Vagina (tissue), 2 donors: ENCODE results near the gene PPP3CB.

Experiments
- POLR2A ChIP-seq, 2 donors: fragments of 450-650 bp; IDR thresholded peaks; one replicate each; pipeline ENCODE4 v1.6.1; 2017; ENCODE audit warnings: antibody characterized with exemption in 2 of 2, mild to moderate bottlenecking in 2 of 2, moderate library complexity in 2 of 2
- POLR2AphosphoS5 ChIP-seq, 2 donors: sonication (generic); formaldehyde crosslinking; IDR thresholded peaks; one replicate each; pipeline ENCODE4 v1.9.0; 2017; ENCODE audit warnings: antibody characterized with exemption in 2 of 2, mild to moderate bottlenecking in 2 of 2, low read depth in 1 of 2; ENCODE audit not compliant: insufficient read depth in 1 of 2
- TF ChIP-seq, protein P1 (sequence below), 3 experiments: fragments of 450-650 bp in 2 of 3; fragments of 200-600 bp in 1 of 3; sonication (generic) in 1 of 3; IDR thresholded peaks; one replicate each; pipeline ENCODE4 v1.5.1; 2017 to 2019; ENCODE audit warnings: antibody characterized with exemption in 3 of 3, mild to moderate bottlenecking in 2 of 3, moderate library complexity in 2 of 3

DNA sequence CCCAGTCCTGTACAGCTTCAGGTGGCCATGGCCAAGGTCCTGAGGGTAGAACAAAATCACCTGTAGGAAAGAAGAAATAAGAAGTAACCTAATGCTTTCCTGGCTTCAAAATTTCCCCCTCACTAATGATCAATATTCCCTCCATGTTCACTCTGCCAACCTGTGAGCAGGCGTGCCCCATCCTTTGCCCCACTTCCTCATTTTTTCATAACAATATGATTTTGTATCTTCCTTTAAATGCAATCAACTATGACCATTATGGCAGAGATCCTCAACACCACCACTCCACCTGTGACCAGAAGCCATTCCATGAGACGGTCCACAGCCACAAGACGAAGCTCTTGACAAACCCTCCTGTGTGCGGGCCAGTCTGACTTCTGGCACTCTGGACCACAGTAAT lies 69.5 kb downstream of the PPP3CB start:
- TF ChIP-seq, protein P1, sequence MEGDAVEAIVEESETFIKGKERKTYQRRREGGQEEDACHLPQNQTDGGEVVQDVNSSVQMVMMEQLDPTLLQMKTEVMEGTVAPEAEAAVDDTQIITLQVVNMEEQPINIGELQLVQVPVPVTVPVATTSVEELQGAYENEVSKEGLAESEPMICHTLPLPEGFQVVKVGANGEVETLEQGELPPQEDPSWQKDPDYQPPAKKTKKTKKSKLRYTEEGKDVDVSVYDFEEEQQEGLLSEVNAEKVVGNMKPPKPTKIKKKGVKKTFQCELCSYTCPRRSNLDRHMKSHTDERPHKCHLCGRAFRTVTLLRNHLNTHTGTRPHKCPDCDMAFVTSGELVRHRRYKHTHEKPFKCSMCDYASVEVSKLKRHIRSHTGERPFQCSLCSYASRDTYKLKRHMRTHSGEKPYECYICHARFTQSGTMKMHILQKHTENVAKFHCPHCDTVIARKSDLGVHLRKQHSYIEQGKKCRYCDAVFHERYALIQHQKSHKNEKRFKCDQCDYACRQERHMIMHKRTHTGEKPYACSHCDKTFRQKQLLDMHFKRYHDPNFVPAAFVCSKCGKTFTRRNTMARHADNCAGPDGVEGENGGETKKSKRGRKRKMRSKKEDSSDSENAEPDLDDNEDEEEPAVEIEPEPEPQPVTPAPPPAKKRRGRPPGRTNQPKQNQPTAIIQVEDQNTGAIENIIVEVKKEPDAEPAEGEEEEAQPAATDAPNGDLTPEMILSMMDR (IDR thresholded peaks at IDR 0.05): no peak
- no peak for TF ChIP-seq POLR2A (IDR thresholded peaks at IDR 0.05)
- no peak for TF ChIP-seq POLR2AphosphoS5 (IDR thresholded peaks at IDR 0.05; ENCODE audit: insufficient read depth in 1 of 2, low read depth in 1 of 2)
